ENCODE measurements around the gene SH2D4B. TPM values are rescaled to one million over a fixed set of nuclear protein-coding genes. Genes with fewer than 3 reads are reported as not detected.
A peak's percentile ranks its signal among the peaks of the same experiment; 100 is the strongest.

Gene SH2D4B
- total and polyA plus RNA-seq, 3 experiments from 2014 or later = 0.11 to 0.13 TPM; not detected in 1

DNA sequence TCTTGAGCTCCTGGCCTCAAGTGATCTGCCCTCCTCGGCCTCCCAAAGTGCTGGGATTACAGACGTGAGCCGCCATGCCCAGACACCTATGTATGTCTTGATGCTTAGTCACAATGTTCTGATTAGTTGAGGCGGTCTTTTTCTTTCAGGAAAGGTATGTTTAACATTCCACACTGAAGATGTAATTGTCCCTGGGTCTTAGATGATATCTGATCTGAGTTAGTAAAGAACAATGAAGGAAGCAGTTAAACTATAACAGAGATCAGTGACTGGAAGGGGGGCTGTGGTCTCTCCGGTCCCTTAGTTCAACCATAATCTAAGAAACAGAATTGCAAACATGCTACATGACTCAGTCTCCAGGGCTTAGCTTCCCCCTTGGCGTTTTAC, 31.5 kb upstream of the SH2D4B start:
- ChIA-PET CTCF (interaction anchor here (0.6 to 19.9 kb wide), 27 partner anchors 8 to 155 kb away, joined by 3 to 498 read pairs (median 6); partner anchors contain the start of genes PRXL2A and TSPAN14), POLR2A (interaction anchor here (1.2 kb wide), 1 partner anchor 61 kb away, joined by 5 read pairs; no protein-coding TSS in a partner anchor)
- H3K36me3 Mint-ChIP-seq = peaks cover 0 to 74% (median 10%) of the 10 kb centered on the region in 3 donors
- H3K27me3 ChIP-seq (ENCODE audit: insufficient read depth, low read length, poor library complexity, severe bottlenecking) = no peaks in the 10 kb centered on the region
- peaks cover 55% of the 10 kb centered on the region for H3K4me1 ChIP-seq (ENCODE audit: insufficient read depth, low read length)
- DNase-seq = no peak
- no peak overlapping the region for H3K4me3 Mint-ChIP-seq
- peaks cover 62 to 75% (median 68%) of the 10 kb centered on the region in 3 donors for H3K4me1 Mint-ChIP-seq
- H3K9me3 ChIP-seq (ENCODE audit: low read length) = no peaks in the 10 kb centered on the region
- no peaks in the 10 kb centered on the region for H3K27me3 Mint-ChIP-seq
- H3K36me3 ChIP-seq (ENCODE audit: insufficient read depth, low read length) = peaks cover 44% of the 10 kb centered on the region
- no peak overlapping the region for H3K4me3 ChIP-seq (ENCODE audit: low read length)
- H3K27ac ChIP-seq (ENCODE audit: low read depth, low read length) = no peak overlapping the region
- H3K27ac Mint-ChIP-seq = peak overlapping the region in 7 of 8 donors; percentile 76 to 98 (median 90)
- no peaks in the 10 kb centered on the region for H3K9me3 Mint-ChIP-seq

DNA sequence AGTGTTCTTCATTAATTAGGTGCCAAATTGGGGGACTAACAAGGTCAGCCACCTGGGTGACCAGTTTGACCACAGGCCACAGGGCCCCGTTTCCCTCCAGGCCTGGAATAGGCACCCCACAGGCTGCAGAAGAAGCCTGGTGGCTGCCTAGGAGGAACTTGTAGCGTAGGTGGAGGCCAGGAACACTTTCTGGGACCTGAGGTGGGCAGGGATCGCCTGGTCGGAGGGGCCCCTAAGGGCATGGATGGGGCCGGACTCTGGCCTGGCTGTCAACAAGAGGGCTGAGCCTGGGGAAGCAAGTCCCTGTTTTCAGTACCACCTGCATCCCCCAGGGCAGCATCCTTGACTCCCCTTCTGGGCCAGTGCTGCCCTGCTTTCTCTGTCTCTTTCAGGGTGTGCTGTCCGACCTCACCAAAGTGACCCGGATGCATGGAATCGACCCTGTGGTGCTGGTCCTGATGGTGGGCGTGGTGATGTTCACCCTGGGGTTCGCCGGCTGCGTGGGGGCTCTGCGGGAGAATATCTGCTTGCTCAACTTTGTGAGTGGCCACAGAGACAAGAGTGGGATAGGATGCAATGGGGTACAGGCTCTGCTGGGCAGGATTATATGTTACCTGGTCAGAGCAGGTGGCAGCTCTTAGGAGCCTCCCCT, 30.7 kb upstream of the SH2D4B start:
- Mint-ChIP-seq H3K36me3 (peaks cover 0 to 74% (median 10%) of the 10 kb centered on the region in 3 donors), H3K4me3 (no peak overlapping the region), H3K27me3 (no peaks in the 10 kb centered on the region), H3K4me1 (peaks cover 62 to 73% (median 67%) of the 10 kb centered on the region in 3 donors), H3K27ac (peak overlapping the region in 3 of 8 donors; percentile 42 to 54 (median 45)), H3K9me3 (no peaks in the 10 kb centered on the region)
- Histone ChIP-seq H3K36me3 (ENCODE audit: insufficient read depth, low read length) (peaks cover 49% of the 10 kb centered on the region), H3K4me1 (ENCODE audit: insufficient read depth, low read length) (peaks cover 55% of the 10 kb centered on the region), H3K9me3 (ENCODE audit: low read length) (no peaks in the 10 kb centered on the region), H3K27ac (ENCODE audit: low read depth, low read length) (no peak overlapping the region), H3K4me3 (ENCODE audit: low read length) (no peak overlapping the region), H3K27me3 (ENCODE audit: insufficient read depth, low read length, poor library complexity, severe bottlenecking) (no peaks in the 10 kb centered on the region)
- ChIA-PET CTCF (interaction anchor here (0.7 to 19.9 kb wide), 8 partner anchors 10 to 129 kb away, joined by 3 to 498 read pairs (median 18); partner anchors contain the start of gene TSPAN14), POLR2A (no interaction called here)
- DNase-seq = no peak

DNA sequence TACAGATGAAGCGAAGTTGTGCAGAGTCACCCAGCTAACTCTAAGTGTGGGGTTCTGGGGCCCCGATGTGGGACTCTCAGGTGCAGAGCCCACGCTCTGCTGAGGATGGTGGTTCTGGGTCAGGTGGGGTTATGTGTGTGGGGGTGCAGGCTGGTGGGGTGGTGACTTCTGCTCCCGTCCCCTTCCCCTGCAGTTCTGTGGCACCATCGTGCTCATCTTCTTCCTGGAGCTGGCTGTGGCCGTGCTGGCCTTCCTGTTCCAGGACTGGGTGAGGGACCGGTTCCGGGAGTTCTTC, 28.6 kb upstream of the SH2D4B start:
- no peaks in the 10 kb centered on the region for H3K9me3 Mint-ChIP-seq
- peaks cover 0 to 88% (median 7%) of the 10 kb centered on the region in 3 donors for H3K36me3 Mint-ChIP-seq
- Histone ChIP-seq H3K4me1 (ENCODE audit: insufficient read depth, low read length) (peaks cover 35% of the 10 kb centered on the region), H3K27ac (ENCODE audit: low read depth, low read length) (no peak overlapping the region), H3K4me3 (ENCODE audit: low read length) (no peak overlapping the region), H3K27me3 (ENCODE audit: insufficient read depth, low read length, poor library complexity, severe bottlenecking) (no peaks in the 10 kb centered on the region), H3K36me3 (ENCODE audit: insufficient read depth, low read length) (peaks cover 70% of the 10 kb centered on the region), H3K9me3 (ENCODE audit: low read length) (no peaks in the 10 kb centered on the region)
- peak overlapping the region in 2 of 8 donors; percentile 50 to 83 for H3K27ac Mint-ChIP-seq
- POLR2A ChIA-PET = no interaction called here
- no peaks in the 10 kb centered on the region for H3K27me3 Mint-ChIP-seq
- no peak overlapping the region for H3K4me3 Mint-ChIP-seq
- CTCF ChIA-PET = interaction anchor here (0.8 to 19.9 kb wide), 4 partner anchors 11 to 131 kb away, joined by 3 to 498 read pairs (median 228); partner anchors contain the start of gene TSPAN14
- DNase-seq = no peak
- peaks cover 41 to 53% (median 46%) of the 10 kb centered on the region in 3 donors for H3K4me1 Mint-ChIP-seq

DNA sequence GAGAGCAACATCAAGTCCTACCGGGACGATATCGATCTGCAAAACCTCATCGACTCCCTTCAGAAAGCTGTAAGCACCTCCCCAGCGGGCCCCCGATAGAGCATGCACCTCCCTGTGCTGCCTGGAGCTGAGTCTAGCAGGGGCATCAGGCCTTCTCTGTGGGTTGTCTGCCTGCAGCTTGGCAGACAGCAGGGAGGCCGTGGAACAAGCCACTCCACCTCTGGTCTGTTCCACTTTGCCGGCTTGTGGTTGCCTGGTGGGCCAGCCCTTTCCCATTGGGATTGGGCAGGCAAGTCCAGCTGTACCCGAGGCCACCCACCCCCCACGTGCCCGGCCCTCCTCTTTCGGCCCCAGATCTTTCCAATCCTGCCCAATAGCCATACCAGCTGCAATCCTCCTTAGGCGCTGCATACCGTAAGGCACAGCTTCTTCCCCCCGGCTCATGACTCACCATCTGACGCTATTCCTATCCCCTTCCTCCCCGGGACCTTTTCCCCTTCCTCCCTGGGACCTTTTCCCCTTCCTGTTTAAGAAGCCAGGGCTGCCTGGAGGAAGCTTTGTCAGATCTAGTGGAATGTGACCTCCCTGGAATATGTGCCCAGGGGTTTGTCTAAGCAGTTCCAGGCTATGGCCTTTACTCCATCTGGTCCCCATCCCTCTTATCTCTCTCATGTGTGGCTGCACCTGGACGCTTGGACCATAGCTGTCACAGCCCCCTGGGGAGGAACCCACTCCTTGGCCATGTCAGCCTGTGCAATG, 28.1 kb upstream of the SH2D4B start:
- H3K4me3 ChIP-seq (ENCODE audit: low read length) = no peak overlapping the region
- ChIA-PET CTCF (interaction anchor here (0.8 to 19.9 kb wide), 4 partner anchors 11 to 132 kb away, joined by 3 to 498 read pairs (median 228); partner anchors contain the start of gene TSPAN14), POLR2A (no interaction called here)

GRCh38 chr10:80512031-80512526, 25.6 kb upstream of the SH2D4B start:
- no peak for DNase-seq
- Mint-ChIP-seq H3K36me3 (peaks cover 0 to 95% (median 9%) of the 10 kb centered on the region in 3 donors), H3K4me1 (peaks cover 24 to 34% (median 28%) of the 10 kb centered on the region in 3 donors), H3K9me3 (no peaks in the 10 kb centered on the region), H3K27ac (peak overlapping the region in 7 of 8 donors; percentile 73 to 87 (median 78)), H3K27me3 (no peaks in the 10 kb centered on the region), H3K4me3 (peak overlapping the region in 1 of 7 donors; percentile 17)
- H3K27ac ChIP-seq (ENCODE audit: low read depth, low read length) = no peak overlapping the region
- H3K4me1 ChIP-seq (ENCODE audit: insufficient read depth, low read length) = peaks cover 12% of the 10 kb centered on the region
- ChIA-PET POLR2A (interaction anchor here (0.7 to 1.4 kb wide), 2 partner anchors 25 to 43 kb away, joined by 4 to 5 read pairs; no protein-coding TSS in a partner anchor), CTCF (interaction anchor here (1.0 to 19.9 kb wide), 9 partner anchors 8 to 104 kb away, joined by 3 to 498 read pairs (median 4); partner anchors contain the start of genes PRXL2A and TSPAN14)
- no peak overlapping the region for H3K4me3 ChIP-seq (ENCODE audit: low read length)
- H3K36me3 ChIP-seq (ENCODE audit: insufficient read depth, low read length) = peaks cover 84% of the 10 kb centered on the region
- H3K9me3 ChIP-seq (ENCODE audit: low read length) = no peaks in the 10 kb centered on the region
- H3K27me3 ChIP-seq (ENCODE audit: insufficient read depth, low read length, poor library complexity, severe bottlenecking) = no peaks in the 10 kb centered on the region

More for the DNA sequence above, 28.1 kb upstream of the SH2D4B start:
- Mint-ChIP-seq H3K27ac (peak overlapping the region in 6 of 8 donors; percentile 25 to 88 (median 66)), H3K27me3 (no peaks in the 10 kb centered on the region), H3K4me1 (peaks cover 36 to 51% (median 41%) of the 10 kb centered on the region in 3 donors), H3K9me3 (no peaks in the 10 kb centered on the region), H3K36me3 (peaks cover 0 to 89% (median 7%) of the 10 kb centered on the region in 3 donors), H3K4me3 (no peak overlapping the region)
- no peaks in the 10 kb centered on the region for H3K27me3 ChIP-seq (ENCODE audit: insufficient read depth, low read length, poor library complexity, severe bottlenecking)
- DNase-seq = no peak
- no peak overlapping the region for H3K27ac ChIP-seq (ENCODE audit: low read depth, low read length)
- peaks cover 76% of the 10 kb centered on the region for H3K36me3 ChIP-seq (ENCODE audit: insufficient read depth, low read length)
- H3K9me3 ChIP-seq (ENCODE audit: low read length) = no peaks in the 10 kb centered on the region
- peaks cover 29% of the 10 kb centered on the region for H3K4me1 ChIP-seq (ENCODE audit: insufficient read depth, low read length)

- Mint-ChIP-seq H3K9me3 (no peaks in the 10 kb centered on the region), H3K36me3 (peaks cover 0 to 97% (median 10%) of the 10 kb centered on the region in 3 donors), H3K27ac (peak overlapping the region in 5 of 8 donors; percentile 6 to 70 (median 35)), H3K27me3 (peaks cover 0 to 1% of the 10 kb centered on the region in 2 donors), H3K4me3 (no peak overlapping the region), H3K4me1 (peaks cover 22 to 31% (median 24%) of the 10 kb centered on the region in 3 donors)
- ChIA-PET CTCF (interaction anchor here (1.1 to 19.9 kb wide), 4 partner anchors 8 to 135 kb away, joined by 4 to 450 read pairs (median 11); no protein-coding TSS in a partner anchor), POLR2A (no interaction called here)
- Histone ChIP-seq H3K4me1 (ENCODE audit: insufficient read depth, low read length) (peaks cover 12% of the 10 kb centered on the region), H3K36me3 (ENCODE audit: insufficient read depth, low read length) (peaks cover 85% of the 10 kb centered on the region), H3K4me3 (ENCODE audit: low read length) (no peak overlapping the region), H3K27ac (ENCODE audit: low read depth, low read length) (no peak overlapping the region), H3K9me3 (ENCODE audit: low read length) (no peaks in the 10 kb centered on the region), H3K27me3 (ENCODE audit: insufficient read depth, low read length, poor library complexity, severe bottlenecking) (no peaks in the 10 kb centered on the region)
- DNase-seq = no peak
Measured at GRCh38 chr10:80513106-80513505, 24.6 kb upstream of the SH2D4B start.

DNA sequence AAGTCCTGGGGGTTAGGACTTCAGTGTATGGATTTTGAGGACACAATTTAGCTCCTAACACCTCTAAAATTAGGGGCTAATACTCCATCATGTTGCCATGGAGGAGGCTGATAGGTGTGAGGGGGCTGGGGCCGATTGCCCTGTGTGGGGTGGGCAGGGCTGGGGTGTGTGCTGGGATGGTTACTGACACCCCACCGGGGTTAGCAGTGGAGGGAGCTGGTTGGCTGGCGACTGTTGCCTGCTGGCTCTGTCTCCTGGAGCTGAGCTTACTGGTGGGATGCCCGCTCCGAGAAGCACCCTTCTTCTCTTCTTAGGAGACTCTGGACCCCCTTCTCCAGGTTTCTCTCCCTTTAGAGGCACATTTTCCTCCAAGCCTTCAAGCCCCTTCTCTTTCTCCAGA, 22.2 kb upstream of the SH2D4B start:
- Histone ChIP-seq H3K4me1 (ENCODE audit: insufficient read depth, low read length) (peaks cover 12% of the 10 kb centered on the region), H3K4me3 (ENCODE audit: low read length) (no peak overlapping the region), H3K36me3 (ENCODE audit: insufficient read depth, low read length) (peaks cover 73% of the 10 kb centered on the region), H3K27ac (ENCODE audit: low read depth, low read length) (no peak overlapping the region), H3K9me3 (ENCODE audit: low read length) (no peaks in the 10 kb centered on the region), H3K27me3 (ENCODE audit: insufficient read depth, low read length, poor library complexity, severe bottlenecking) (no peaks in the 10 kb centered on the region)
- H3K9me3 Mint-ChIP-seq = no peaks in the 10 kb centered on the region
- H3K27ac Mint-ChIP-seq = peak overlapping the region in 1 of 8 donors; percentile 86
- peaks cover 0 to 1% of the 10 kb centered on the region in 2 donors for H3K27me3 Mint-ChIP-seq
- peaks cover 0 to 98% (median 9%) of the 10 kb centered on the region in 3 donors for H3K36me3 Mint-ChIP-seq
- ChIA-PET POLR2A (no interaction called here), CTCF (interaction anchor here (0.8 to 19.9 kb wide), 5 partner anchors 8 to 73 kb away, joined by 3 to 450 read pairs (median 3); no protein-coding TSS in a partner anchor)
- peaks cover 22 to 27% (median 22%) of the 10 kb centered on the region in 3 donors for H3K4me1 Mint-ChIP-seq
- no peak overlapping the region for H3K4me3 Mint-ChIP-seq
- no peak for DNase-seq

Measured in CD8-positive, alpha-beta memory T cell (primary cell).